Stimulated activated CD4-positive, alpha-beta T cell treated with anti-CD3 and anti-CD28 coated beads, Interleukin-4, amount 100 ng/mL, for 48 hours (primary cell): ENCODE data around the gene PIP5K1A.
"Not testable (repeated sequence)": the region's sequence is repeated elsewhere in the genome, so short reads cannot be mapped to it uniquely, and the experiment has no call there.

Source experiments
- DNase-seq, 2 donors: peaks; one replicate each; pipeline ENCODE4 v3.0.0-alpha.2; 2020; ENCODE audit warnings: low read depth in 2 of 2

PIP5K1A gene, protein sequence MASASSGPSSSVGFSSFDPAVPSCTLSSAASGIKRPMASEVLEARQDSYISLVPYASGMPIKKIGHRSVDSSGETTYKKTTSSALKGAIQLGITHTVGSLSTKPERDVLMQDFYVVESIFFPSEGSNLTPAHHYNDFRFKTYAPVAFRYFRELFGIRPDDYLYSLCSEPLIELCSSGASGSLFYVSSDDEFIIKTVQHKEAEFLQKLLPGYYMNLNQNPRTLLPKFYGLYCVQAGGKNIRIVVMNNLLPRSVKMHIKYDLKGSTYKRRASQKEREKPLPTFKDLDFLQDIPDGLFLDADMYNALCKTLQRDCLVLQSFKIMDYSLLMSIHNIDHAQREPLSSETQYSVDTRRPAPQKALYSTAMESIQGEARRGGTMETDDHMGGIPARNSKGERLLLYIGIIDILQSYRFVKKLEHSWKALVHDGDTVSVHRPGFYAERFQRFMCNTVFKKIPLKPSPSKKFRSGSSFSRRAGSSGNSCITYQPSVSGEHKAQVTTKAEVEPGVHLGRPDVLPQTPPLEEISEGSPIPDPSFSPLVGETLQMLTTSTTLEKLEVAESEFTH

GRCh38 chr1:151198254-151199127, at the start of gene PIP5K1A:
PIP5K1A (plus strand) TSS chr1:151198552; CDS start chr1:151198997, 445 bp downstream.
- DNase-seq = peak; percentile 99

DNA sequence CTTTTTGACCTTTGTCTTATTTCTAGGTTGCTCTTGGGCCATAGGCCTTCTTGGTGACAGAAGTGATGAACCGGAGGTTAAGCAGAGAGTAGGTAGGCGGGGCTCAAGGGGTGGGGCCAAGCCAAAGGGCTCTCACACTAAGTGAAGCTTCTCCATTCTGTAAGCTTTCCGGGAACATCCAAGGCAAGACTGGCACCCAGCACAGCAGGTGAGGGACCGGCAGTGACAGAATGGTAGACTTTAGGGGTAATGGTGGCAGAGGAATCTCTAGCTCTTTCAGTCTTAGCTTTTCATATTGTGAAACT, 41.9 kb upstream of the PIP5K1A start, which contains the start of gene TNFAIP8L2:
Gene TNFAIP8L2, plus strand, starts transcription at position 135 of the 305 bp plus-strand sequence. CDS start 2,049 bp downstream, outside the sequence.
- peak; percentile 70 to 83 for DNase-seq

- peak; percentile 43 to 64 for DNase-seq
These were observed 41.3 kb upstream of the PIP5K1A start for GRCh38 chr1:151157067-151157531.

- DNase-seq = peak; percentile 48 to 54
These were observed 40.0 kb upstream of the PIP5K1A start for GRCh38 chr1:151158326-151158725.

DNA sequence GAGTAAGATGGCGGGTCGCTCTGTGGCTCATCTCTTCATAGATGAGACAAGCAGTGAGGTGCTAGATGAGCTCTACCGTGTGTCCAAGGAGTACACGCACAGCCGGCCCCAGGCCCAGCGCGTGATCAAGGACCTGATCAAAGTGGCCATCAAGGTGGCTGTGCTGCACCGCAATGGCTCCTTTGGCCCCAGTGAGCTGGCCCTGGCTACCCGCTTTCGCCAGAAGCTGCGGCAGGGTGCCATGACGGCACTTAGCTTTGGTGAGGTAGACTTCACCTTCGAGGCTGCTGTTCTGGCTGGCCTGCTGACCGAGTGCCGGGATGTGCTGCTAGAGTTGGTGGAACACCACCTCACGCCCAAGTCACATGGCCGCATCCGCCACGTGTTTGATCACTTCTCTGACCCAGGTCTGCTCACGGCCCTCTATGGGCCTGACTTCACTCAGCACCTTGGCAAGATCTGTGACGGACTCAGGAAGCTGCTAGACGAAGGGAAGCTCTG, 39.6 kb upstream of the PIP5K1A start:
- no peak for DNase-seq

- no peak for DNase-seq
These were observed 39.0 kb upstream of the PIP5K1A start for GRCh38 chr1:151159373-151159772.

DNA sequence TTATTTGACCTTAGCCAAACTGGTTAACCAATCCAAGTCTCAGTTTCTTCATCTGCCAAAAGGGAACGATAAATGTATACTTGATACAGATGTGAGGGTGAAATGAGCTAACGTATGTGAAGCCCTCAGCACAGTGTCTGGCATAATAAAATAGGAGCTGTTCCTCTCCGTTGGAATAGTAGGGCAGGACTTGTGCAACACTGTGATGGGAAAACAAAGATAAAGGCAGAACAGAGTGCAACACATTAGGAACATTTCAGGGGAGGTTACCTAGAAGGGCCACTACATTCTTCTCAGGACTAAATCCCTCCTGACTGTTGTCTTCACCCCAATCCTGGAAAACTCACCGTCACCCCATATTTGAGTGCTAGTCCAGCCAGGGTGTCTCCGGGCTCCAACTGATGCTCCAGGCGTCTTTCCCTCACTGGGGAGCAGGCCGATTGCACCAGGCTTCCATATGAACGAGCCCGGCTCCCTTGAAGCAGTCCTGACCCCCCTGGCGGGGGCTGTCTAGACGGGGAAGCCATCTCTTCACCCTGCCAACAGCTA, 33.5 kb upstream of the PIP5K1A start:
- DNase-seq = no peak

DNA sequence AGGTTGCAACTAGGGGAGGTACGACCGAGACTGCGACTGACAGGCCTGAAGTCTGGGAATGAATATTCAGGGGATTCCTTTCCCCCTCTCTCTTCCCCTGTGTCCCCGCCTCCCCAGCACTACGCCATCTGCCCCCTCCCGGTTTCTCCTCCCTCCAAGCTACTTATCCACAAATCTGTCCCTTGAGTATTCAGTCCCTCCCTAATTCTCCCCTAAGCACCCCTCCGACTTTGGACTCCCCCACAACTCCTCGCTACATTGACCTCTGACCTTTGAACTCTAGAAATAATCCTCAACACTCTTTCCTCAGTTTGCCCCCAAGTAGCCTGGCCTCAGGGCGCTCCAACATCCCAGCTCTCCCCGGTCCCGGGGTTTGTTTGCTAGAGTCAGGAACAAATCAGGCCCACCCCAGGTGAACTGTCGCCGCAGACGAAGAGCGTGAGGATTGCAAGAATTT, 33.0 kb upstream of the PIP5K1A start:
- DNase-seq = no peak

- peak; percentile 92 to 95 for DNase-seq
These were observed 32.4 kb upstream of the PIP5K1A start, which contains the start of the genes LYSMD1 and SCNM1 for GRCh38 chr1:151165738-151166504. LYSMD1 (minus strand) TSS chr1:151165902; CDS start chr1:151165258, 644 bp downstream. SCNM1 (plus strand) TSS chr1:151166144; CDS start chr1:151166153, 9 bp downstream.

DNA sequence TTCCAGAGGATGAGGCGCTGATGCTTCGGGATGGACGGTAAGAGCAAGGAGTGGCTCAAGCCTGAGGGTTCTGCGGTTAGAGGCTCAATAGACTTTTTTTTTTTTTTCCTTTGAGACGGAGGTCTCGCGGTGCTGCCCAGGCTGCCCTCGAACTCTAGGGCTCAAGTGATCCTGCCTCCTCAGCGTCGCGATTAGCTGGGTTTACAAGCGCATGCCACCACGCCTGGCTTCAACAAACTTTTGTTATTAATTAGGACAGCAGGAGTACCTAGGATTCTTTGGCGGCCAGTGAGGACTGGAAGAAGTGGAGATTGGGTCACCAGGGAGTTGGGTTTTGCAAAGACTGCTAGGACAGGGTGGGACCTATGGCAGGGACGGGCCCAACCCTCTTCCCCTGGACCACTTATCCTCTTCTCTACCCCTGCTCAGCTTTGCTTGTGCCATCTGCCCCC, 31.8 kb upstream of the PIP5K1A start:
- DNase-seq = no peak

- DNase-seq = no peak
These were observed 31.2 kb upstream of the PIP5K1A start for GRCh38 chr1:151167116-151167515.

GRCh38 chr1:151171190-151171589, 27.2 kb upstream of the PIP5K1A start:
- no peak for DNase-seq

GRCh38 chr1:151175041-151175741, 23.2 kb upstream of the PIP5K1A start:
- DNase-seq = no peak

DNA sequence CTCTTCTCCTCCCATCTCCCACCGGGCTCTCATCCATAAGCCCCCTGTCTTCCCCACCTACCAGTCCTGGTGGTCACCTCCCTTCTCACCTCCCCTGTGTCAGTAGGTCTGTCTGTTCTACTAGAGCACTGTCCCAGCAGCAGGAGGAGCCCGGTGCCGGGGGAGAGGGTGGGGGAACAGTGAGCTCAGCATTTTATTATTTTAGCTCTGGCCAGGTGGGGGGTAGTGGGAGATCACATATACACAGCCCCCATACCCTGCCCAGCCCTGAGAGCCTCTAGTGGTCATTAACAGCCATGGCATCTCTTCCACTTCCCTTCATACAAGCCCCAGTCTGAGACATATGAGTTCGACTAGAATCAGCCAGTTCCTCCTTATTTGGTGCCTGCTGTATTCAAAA, 22.5 kb upstream of the PIP5K1A start, which contains the start of gene TMOD4:
Gene TMOD4, minus strand, starts transcription at position 119 of the 400 bp plus-strand sequence. CDS start 1,106 bp downstream, outside the sequence.
- no peak for DNase-seq

DNA sequence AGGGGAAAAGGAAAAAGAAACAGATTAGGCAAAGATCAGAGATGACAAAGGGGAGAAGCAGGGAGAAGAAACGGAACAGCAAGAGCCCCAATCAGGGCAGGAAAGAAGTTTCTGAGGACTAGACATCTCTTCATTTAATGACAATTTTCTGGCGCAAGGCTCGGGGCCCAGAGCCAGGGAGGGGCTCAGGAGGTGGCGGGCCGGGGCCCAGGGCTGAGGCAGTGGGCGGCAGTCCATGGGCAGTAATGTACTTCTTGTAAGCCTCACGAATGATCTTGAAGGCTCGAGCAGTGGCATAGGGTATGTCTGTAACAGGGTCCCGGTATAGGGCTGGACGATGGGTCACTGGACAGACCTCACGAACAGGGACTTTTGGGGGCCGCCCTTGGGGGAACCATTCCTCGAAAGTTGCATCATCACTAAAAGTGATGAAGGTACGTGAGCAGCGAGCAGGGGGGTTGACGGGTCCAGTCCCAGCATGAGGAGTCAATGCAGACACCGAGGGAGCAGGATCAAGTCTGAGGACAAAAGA, 21.8 kb upstream of the PIP5K1A start:
- no peak for DNase-seq

GRCh38 chr1:151184211-151184610, 14.1 kb upstream of the PIP5K1A start:
- DNase-seq = no peak

DNA sequence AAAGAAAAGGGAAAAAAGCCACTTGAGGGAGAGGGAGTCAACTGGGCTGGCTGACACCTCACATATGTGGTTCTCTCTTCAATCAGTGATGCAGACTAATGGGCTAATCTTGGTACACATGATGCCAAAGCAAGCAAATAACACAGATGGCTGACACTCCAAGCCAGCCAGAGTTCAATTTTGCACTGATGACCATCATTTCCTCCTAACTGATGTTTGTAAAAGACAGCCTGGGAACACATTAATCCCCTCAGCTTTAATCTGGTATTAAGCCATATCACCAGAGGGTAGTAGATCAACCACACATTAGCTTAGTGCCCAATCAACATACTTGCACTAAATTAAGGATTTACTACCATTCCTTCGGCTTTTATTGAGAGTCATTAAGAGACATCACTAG, 11.1 kb upstream of the PIP5K1A start:
- DNase-seq = no peak

GRCh38 chr1:151188667-151189066, 9.7 kb upstream of the PIP5K1A start:
- not testable (repeated sequence) for DNase-seq

DNA sequence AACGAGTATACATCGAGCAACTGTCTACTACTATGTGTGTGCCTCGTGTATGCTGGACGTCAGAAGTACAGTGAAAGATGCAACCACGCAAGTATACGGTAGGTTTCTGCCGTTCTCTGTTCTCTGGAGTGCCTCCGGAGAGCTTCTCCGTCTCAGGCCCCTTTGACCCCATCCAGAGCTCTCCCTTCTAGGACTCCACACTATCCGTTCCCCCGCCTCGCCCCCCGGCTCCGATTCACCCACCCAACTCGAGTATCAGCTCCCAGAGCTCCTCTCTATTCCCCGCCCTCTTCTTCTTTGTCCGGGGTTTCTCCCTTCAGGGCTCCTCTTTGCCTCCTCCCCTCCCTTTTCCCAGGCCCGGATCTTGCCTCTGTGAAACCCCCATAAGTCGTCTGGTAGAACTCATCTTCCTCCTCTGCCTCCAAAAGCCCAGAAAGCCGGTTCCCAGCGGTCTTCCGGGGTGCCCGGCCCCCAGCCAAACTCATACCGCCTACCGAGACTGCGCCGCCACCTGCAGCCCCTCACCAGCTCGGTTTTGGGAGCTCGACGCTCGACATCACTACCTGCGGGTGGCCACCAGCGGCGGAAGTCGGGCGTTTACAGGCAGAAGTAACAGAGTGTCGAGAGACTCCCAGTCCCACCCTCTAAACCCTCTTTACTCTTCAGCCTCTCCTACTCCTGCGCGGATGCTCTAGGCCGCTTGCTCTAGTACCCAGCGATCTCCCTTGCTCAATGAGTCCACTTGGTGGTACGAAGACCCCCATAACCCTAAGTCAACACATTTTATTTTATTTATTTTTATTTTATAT, 8.5 kb upstream of the PIP5K1A start, which contains the start of gene VPS72:
Gene VPS72, minus strand, starts transcription at position 561 of the 809 bp plus-strand sequence. Its CDS starts 76 bp downstream, at position 485.
- DNase-seq = peak; percentile 80 to 83
